ENCODE data around the gene LLGL2.
"Not testable (repeated sequence)": the region's sequence is repeated elsewhere in the genome, so short reads cannot be mapped to it uniquely, and the experiment has no call there.

The LLGL2 gene

DNA sequence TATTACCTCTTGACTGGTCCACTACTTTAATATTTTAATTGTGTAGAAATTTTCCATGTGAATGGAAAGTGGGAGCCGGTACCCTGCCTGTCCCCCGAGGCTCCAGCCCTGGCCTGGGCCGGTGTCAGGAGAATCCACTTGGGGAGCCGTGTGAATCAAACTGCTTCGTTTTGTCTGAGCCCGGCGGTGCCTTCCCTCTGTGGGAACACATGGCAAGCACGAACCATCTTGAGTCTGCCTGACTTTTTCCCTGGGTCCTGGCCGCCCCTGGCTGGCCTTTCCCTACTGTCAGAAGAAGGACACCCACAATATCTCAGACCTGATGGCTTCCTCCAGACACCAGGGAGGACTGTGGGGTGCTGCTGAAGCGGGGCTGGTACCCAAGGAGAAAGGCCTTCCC is 49.7 kb downstream of the LLGL2 start:
- CTCF ChIA-PET: no interaction called here
- no peak overlapping the region for H3K4me3 ChIP-seq (ENCODE audit: low read depth, low read length)
- no peak for DNase-seq (ENCODE audit: low read depth, low spot score)
- TF ChIP-seq, protein P1, sequence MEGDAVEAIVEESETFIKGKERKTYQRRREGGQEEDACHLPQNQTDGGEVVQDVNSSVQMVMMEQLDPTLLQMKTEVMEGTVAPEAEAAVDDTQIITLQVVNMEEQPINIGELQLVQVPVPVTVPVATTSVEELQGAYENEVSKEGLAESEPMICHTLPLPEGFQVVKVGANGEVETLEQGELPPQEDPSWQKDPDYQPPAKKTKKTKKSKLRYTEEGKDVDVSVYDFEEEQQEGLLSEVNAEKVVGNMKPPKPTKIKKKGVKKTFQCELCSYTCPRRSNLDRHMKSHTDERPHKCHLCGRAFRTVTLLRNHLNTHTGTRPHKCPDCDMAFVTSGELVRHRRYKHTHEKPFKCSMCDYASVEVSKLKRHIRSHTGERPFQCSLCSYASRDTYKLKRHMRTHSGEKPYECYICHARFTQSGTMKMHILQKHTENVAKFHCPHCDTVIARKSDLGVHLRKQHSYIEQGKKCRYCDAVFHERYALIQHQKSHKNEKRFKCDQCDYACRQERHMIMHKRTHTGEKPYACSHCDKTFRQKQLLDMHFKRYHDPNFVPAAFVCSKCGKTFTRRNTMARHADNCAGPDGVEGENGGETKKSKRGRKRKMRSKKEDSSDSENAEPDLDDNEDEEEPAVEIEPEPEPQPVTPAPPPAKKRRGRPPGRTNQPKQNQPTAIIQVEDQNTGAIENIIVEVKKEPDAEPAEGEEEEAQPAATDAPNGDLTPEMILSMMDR (IDR thresholded peaks at IDR 0.05; ENCODE audit: insufficient read depth, low read length, missing control alignments): no peak
- POLR2A ChIA-PET: no interaction called here

DNA sequence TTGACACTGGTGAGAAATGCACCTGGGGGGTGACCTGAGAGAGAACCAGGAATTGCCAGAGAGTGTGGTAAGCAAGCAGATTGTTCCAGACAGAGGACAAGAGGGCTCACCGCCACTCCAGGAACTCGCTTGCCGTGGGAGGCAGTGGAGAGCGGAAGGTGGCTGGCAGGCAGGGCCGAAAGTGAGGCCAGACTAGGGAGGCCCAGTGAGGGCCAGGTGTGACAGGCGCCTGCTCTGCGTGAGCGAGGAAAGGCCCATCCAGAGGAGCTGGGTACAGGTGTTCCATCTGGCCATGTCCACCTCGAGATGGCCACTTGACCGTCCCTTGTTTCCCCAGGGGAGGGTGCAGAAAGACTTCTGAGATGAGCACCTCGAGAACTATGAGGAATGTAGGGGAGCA is 50.2 kb downstream of the LLGL2 start:
- CTCF ChIA-PET: no interaction called here
- DNase-seq (ENCODE audit: low read depth, low spot score): no peak
- H3K4me3 ChIP-seq (ENCODE audit: low read depth, low read length): no peak overlapping the region
- TF ChIP-seq, protein P1 (IDR thresholded peaks at IDR 0.05; ENCODE audit: insufficient read depth, low read length, missing control alignments): no peak
- POLR2A ChIA-PET: no interaction called here

DNA sequence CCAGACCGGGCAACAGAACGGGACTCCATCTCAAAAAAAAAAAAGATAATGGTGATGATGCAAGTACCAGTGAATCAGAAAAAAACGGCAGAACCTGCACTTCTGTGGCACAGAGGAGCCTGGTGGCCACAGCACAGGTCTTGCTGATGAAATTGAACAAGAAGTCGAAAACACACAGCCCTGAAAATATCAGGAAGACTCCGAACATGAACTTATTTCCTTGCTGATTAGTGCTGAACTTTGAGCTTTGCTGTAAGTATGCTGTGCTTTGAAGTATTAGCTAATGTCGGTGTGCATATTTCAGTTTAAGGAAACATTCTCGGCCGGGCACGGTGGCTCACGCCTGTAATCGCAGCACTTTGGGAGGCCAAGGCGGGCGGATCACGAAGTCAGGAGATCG is 51.2 kb downstream of the LLGL2 start:
- POLR2A ChIA-PET: no interaction called here
- TF ChIP-seq, protein P1 (IDR thresholded peaks at IDR 0.05; ENCODE audit: insufficient read depth, low read length, missing control alignments): no peak
- CTCF ChIA-PET: no interaction called here
- DNase-seq (ENCODE audit: low read depth, low spot score): no peak
- no peak overlapping the region for H3K4me3 ChIP-seq (ENCODE audit: low read depth, low read length)

DNA sequence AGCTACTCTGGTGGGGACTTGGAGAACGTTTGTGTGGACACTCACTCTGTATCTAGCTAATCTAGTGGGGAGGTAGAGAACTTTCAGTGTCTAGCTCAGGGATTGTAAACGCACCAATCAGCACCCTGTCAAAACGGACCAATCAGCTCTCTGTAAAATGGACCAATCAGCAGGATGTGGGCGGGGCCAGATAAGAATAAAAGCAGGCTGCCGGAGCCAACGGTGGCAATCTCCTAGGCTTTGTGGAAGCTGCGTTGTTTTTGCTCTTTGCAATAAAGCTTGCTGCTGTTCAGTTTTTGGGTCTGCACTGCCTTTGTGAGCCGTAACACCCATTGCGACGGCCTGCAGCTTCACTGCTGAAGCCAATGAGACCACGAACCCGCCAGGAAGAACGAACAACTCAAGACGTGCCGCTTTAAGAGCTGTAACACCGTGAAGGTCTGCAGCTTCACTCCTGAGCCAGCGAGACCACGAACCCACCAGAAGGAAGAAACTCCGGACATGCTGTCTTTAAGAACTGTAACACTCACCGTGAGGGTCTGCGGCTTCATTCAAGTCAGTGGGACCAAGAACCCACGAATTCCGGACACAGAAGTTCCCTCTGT is 55.7 kb downstream of the LLGL2 start:
- DNase-seq (ENCODE audit: low read depth, low spot score); POLR2A ChIA-PET: not testable (repeated sequence)
- CTCF ChIA-PET: interaction anchor here (1.1 to 2.3 kb wide), 4 partner anchors 15 to 169 kb away, joined by 3 to 8 read pairs (median 4); partner anchors contain the start of gene SMIM5

DNA sequence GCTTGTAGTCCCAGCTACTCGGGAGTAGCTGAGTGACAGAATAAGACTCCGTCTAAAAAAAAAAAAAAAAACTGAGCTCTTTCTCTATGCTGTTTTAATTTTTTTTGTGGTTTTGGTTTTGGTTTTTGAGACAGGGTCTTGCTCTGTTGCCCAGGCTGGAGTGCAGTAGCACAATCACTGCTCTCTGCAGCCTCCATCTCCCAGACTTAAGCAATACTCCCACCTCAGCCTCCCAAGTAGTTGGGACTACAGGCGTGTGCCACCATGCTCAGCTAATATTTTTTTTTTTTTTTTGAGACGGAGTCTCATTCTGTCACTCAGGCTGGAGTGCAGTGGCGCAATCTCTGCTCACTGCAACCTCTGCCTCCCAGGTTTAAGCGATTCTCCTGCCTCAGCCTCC is 57.7 kb downstream of the LLGL2 start:
- H3K4me3 ChIP-seq (ENCODE audit: low read depth, low read length); DNase-seq (ENCODE audit: low read depth, low spot score): not testable (repeated sequence)
- POLR2A ChIA-PET: interaction anchor here (0.6 to 0.7 kb wide), 2 partner anchors 153 to 162 kb away, joined by 3 read pairs; no protein-coding TSS in a partner anchor
- CTCF ChIA-PET: interaction anchor here (1.0 to 1.9 kb wide), 4 partner anchors 18 to 167 kb away, joined by 3 to 6 read pairs (median 5); partner anchors contain the start of gene SMIM5

More for the DNA sequence above, 55.7 kb downstream of the LLGL2 start:
- not testable (repeated sequence) for H3K4me3 ChIP-seq (ENCODE audit: low read depth, low read length)

DNA sequence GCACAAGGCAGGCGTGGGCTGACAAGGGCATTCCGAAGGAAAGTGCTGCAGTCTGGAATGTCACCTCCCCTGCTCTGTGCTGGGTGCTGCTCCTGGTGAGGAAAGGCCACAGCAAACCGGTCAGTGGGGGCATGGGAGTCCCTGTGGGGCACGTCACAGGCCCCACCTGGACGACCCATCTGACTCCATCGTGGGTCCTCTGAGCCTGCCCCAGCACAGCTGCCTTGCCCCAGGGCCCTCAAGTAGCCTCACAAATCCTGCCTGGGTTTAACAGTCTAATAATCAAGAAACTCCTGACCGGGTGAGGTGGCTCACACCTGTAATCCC is 59.3 kb downstream of the LLGL2 start:
- CTCF ChIA-PET: interaction anchor here (1.3 kb wide), 1 partner anchor 169 kb away, joined by 5 read pairs; no protein-coding TSS in a partner anchor
- DNase-seq (ENCODE audit: low read depth, low spot score): no peak
- POLR2A ChIA-PET: no interaction called here
- no peak overlapping the region for H3K4me3 ChIP-seq (ENCODE audit: low read depth, low read length)
- TF ChIP-seq, protein P1 (IDR thresholded peaks at IDR 0.05; ENCODE audit: insufficient read depth, low read length, missing control alignments): no peak

DNA sequence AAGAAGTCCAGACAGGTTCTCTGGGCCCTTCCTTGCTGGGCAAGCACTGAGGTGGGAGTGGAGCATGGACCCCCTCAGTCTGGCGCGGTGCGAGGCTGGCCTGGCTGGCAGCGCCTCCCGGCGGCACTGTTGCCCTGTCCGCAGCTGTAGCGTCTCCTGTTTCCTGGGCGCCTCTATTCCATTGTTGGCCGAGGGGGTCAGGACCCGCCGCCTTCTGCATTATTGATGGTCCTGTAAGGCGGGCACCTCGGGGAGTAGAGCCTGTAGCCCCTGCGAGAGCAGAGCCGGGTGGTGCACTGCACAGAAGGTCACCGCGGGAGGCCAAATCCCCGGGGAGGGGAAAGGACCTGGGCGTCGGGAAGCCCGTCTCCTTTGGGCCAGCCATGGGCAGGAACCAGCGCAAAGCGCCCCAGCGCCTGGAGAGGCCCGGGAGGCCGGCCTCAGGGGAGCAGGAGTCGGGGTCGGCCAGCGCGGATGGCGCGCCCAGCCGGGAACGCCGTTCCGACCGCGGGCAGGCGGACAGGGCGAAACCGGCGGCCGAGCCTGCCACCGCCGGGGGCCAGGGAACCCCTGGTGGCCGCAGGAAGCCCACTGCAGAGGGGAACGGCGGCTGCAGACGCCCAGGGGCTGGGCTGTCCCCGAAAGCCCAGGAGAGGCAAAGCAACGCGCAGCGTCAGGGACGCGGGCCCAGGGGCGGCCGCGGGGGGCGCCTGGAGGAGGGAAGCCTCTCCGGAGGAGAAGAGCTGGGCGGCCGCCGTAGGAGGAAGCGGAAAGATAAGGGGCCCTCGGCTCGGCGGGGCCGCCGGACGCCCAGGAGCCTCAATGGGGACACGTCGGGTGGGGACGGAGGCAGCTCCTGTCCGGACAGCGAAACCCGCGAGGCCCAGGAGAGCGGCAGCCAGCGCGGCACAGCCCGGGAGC is 62.4 kb downstream of the LLGL2 start, which contains the start of gene MYO15B:
Gene MYO15B (plus strand): TSS at position 126 of the 921 bp plus-strand sequence. CDS start 258 bp downstream, at position 384.
- CTCF ChIA-PET: interaction anchor here (0.7 to 6.9 kb wide), 16 partner anchors 9 to 166 kb away, joined by 3 to 56 read pairs (median 4); partner anchors contain the start of gene SMIM5
- TF ChIP-seq, protein P1 (IDR thresholded peaks at IDR 0.05; ENCODE audit: insufficient read depth, low read length, missing control alignments): peak; percentile 18
- DNase-seq (ENCODE audit: low read depth, low spot score): no peak
- H3K4me3 ChIP-seq (ENCODE audit: low read depth, low read length): peak within 1 kb of the TSS; percentile 34
- POLR2A ChIA-PET: no interaction called here
